IMR-90 (cell line): Measurements from ENCODE around the gene TRMT10B. TPM values are rescaled to one million over a fixed set of nuclear protein-coding genes. Genes with fewer than 3 reads are reported as not detected.

Experiments used
- ATAC-seq: fragments of 200-7000 bp; cut with Tn5 transposase; 2 replicates; pipeline ENCODE4 v1.9.1; 2020; ENCODE audit warnings: low read depth, mild to moderate bottlenecking, moderate library complexity
- BruUV-seq: library from RNA; stranded (reverse); fragments of 400-500 nt; replicated peaks from 2 replicates; lab custom pipeline; 2021; lab: Mats Ljungman, UMichigan
- CTCF ChIA-PET: fragments of 300-600 bp; formaldehyde crosslinking; extraction: SDS; loops from one replicate; lab custom pipeline; 2021; ENCODE audit warnings: antibody characterized with exemption; lab: Yijun Ruan, JAX
- POLR2A ChIA-PET: fragments of 300-600 bp; sonication (Branson Sonifier 250); formaldehyde crosslinking; loops from one replicate; lab custom pipeline; 2022; ENCODE audit warnings: antibody characterized with exemption; ENCODE audit not compliant: unreplicated experiment; lab: Charles Lee
- DNase-seq: peaks from one replicate; pipeline ENCODE4 v3.0.0; 2013
- H2AFZ ChIP-seq: replicated peaks from 2 replicates; pipeline ENCODE3; 2013; ENCODE audit warnings: low read length, mild to moderate bottlenecking; ENCODE audit not compliant: poor library complexity
- H2AK5ac ChIP-seq: 2 replicates; pipeline ENCODE4 v1.6.1; 2013; ENCODE audit warnings: low read depth, low read length, inconsistent platforms
- H2AK9ac ChIP-seq: replicated peaks from 2 replicates; pipeline ENCODE3; 2013; ENCODE audit warnings: mild to moderate bottlenecking, low read depth, low read length, moderate library complexity; ENCODE audit not compliant: poor library complexity
- H2BK120ac ChIP-seq: 2 replicates; pipeline ENCODE4 v1.6.1; 2013; ENCODE audit warnings: low read depth, low read length, inconsistent platforms
- H2BK15ac ChIP-seq: 3 replicates; pipeline ENCODE4 v1.6.1; 2013; ENCODE audit warnings: low read depth, low read length, inconsistent platforms
- H2BK20ac ChIP-seq: 2 replicates; pipeline ENCODE4 v1.6.1; 2013; ENCODE audit warnings: low read depth, mild to moderate bottlenecking, inconsistent platforms, low read length, moderate library complexity
- H2BK5ac ChIP-seq: 2 replicates; pipeline ENCODE4 v1.6.1; 2013; ENCODE audit warnings: mild to moderate bottlenecking, low read depth, low read length, inconsistent platforms; ENCODE audit not compliant: poor library complexity, severe bottlenecking
- H3K14ac ChIP-seq: replicated peaks from 2 replicates; pipeline ENCODE4 v1.6.1; 2013; ENCODE audit warnings: low read depth, low read length, inconsistent platforms
- H3K18ac ChIP-seq: 2 replicates; pipeline ENCODE4 v1.6.1; 2013; ENCODE audit warnings: low read depth, low read length, control low read depth
- H3K23ac ChIP-seq: 2 replicates; pipeline ENCODE4 v1.6.1; 2013; ENCODE audit warnings: low read depth, low read length, inconsistent platforms
- H3K27ac ChIP-seq: 2 replicates; pipeline ENCODE4 v1.5.1; 2013; ENCODE audit warnings: mild to moderate bottlenecking, control low read depth, low read length; ENCODE audit not compliant: insufficient read depth
- H3K27me3 ChIP-seq: 2 replicates; pipeline ENCODE4 v1.6.1; 2013; ENCODE audit warnings: low read length; ENCODE audit not compliant: control insufficient read depth, insufficient read depth
- H3K36me3 ChIP-seq: 2 replicates; pipeline ENCODE4 v1.6.1; 2013; ENCODE audit warnings: low read length, mixed read lengths; ENCODE audit not compliant: control insufficient read depth, insufficient read depth
- H3K4ac ChIP-seq: 2 replicates; pipeline ENCODE4 v1.6.1; 2013; ENCODE audit warnings: low read depth, low read length, inconsistent platforms
- H3K4me1 ChIP-seq: 2 replicates; pipeline ENCODE4 v1.6.1; 2013; ENCODE audit warnings: low read length, mixed read lengths; ENCODE audit not compliant: control insufficient read depth, insufficient read depth
- H3K4me2 ChIP-seq: 2 replicates; pipeline ENCODE4 v1.6.1; 2013; ENCODE audit warnings: low read depth, mild to moderate bottlenecking, control low read depth, low read length, moderate library complexity
- H3K4me3 ChIP-seq: 2 replicates; pipeline ENCODE4 v1.5.1; 2013; ENCODE audit warnings: low read depth, mild to moderate bottlenecking, control low read depth, low read length, moderate library complexity; ENCODE audit not compliant: insufficient read depth
- H3K56ac ChIP-seq: 2 replicates; pipeline ENCODE4 v1.6.1; 2013; ENCODE audit warnings: low read length, inconsistent platforms; ENCODE audit not compliant: insufficient read depth; ENCODE audit errors: extremely low read depth
- H3K79me1 ChIP-seq, 2 experiments: 2 replicates each; pipeline ENCODE4 v1.6.1; 2013; ENCODE audit warnings: low read length in 2 of 2, inconsistent platforms in 1 of 2, low read depth in 1 of 2
- H3K9ac ChIP-seq: 2 replicates; pipeline ENCODE4 v1.6.1; 2013; ENCODE audit warnings: low read depth, low read length, control low read depth
- H3K9me1 ChIP-seq: 2 replicates; pipeline ENCODE4 v1.6.1; 2013; ENCODE audit warnings: low read length, inconsistent platforms; ENCODE audit not compliant: insufficient read depth
- H3K9me3 ChIP-seq: 2 replicates; pipeline ENCODE4 v1.6.1; 2013; ENCODE audit warnings: low read length; ENCODE audit not compliant: control insufficient read depth, insufficient read depth
- H4K20me1 ChIP-seq: 2 replicates; pipeline ENCODE4 v1.6.1; 2013; ENCODE audit warnings: low read length, inconsistent platforms; ENCODE audit not compliant: insufficient read depth
- H4K5ac ChIP-seq: 2 replicates; pipeline ENCODE4 v1.6.1; 2013; ENCODE audit warnings: mild to moderate bottlenecking, low read depth, low read length, control low read depth
- H4K8ac ChIP-seq, 2 experiments: 2 replicates each; pipeline ENCODE4 v1.6.1; 2013; ENCODE audit warnings: low read depth in 2 of 2, low read length in 2 of 2, control low read depth in 1 of 2, inconsistent platforms in 1 of 2
- H4K91ac ChIP-seq: 2 replicates; pipeline ENCODE4 v1.6.1; 2013; ENCODE audit warnings: low read depth, low read length, inconsistent platforms; ENCODE audit not compliant: insufficient read depth
- BHLHE40 ChIP-seq: fragments of 150-350 bp; IDR thresholded peaks from 2 replicates; pipeline ENCODE4 v1.6.1; 2016; ENCODE audit warnings: mild to moderate bottlenecking, low read depth, low read length
- CEBPB ChIP-seq: IDR thresholded peaks from 2 replicates; pipeline ENCODE4 v1.6.1; 2012; ENCODE audit warnings: low read depth, low read length, improper control_type of control experiment
- CHD1 ChIP-seq: IDR thresholded peaks from 2 replicates; pipeline ENCODE4 v1.6.1; 2012; ENCODE audit warnings: low read depth, low read length, improper control_type of control experiment
- FOS ChIP-seq: fragments of 150-350 bp; IDR thresholded peaks from 2 replicates; pipeline ENCODE4 v1.6.1; 2016; ENCODE audit warnings: low read depth, low read length
- MAFK ChIP-seq: IDR thresholded peaks from 2 replicates; pipeline ENCODE4 v1.6.1; 2012; ENCODE audit warnings: low read depth, low read length, improper control_type of control experiment
- MAZ ChIP-seq: IDR thresholded peaks from 2 replicates; pipeline ENCODE4 v1.6.1; 2012; ENCODE audit warnings: low read depth, mild to moderate bottlenecking, low read length, improper control_type of control experiment, moderate library complexity, borderline replicate concordance
- MXI1 ChIP-seq: IDR thresholded peaks from 2 replicates; pipeline ENCODE4 v1.6.1; 2012; ENCODE audit warnings: low read depth, mild to moderate bottlenecking, low read length, moderate library complexity, borderline replicate concordance
- NFE2L2 ChIP-seq: fragments of 150-350 bp; IDR thresholded peaks from 2 replicates; pipeline ENCODE4 v1.6.1; 2016; ENCODE audit warnings: low read depth, mild to moderate bottlenecking, low read length
- POLR2A ChIP-seq: IDR thresholded peaks from 2 replicates; pipeline ENCODE4 v1.6.1; 2012; ENCODE audit warnings: mild to moderate bottlenecking, low read depth, low read length
- RAD21 ChIP-seq: IDR thresholded peaks from 2 replicates; pipeline ENCODE4 v1.6.1; 2012; ENCODE audit warnings: low read length, improper control_type of control experiment
- RCOR1 ChIP-seq: IDR thresholded peaks from 2 replicates; pipeline ENCODE4 v1.6.1; 2012; ENCODE audit warnings: mild to moderate bottlenecking, low read length, improper control_type of control experiment; ENCODE audit not compliant: insufficient replicate concordance
- RFX5 ChIP-seq: IDR thresholded peaks from 2 replicates; pipeline ENCODE4 v1.8.0; 2012; ENCODE audit warnings: low read depth, mild to moderate bottlenecking, low read length, moderate library complexity
- SMC3 ChIP-seq: fragments of 150-350 bp; IDR thresholded peaks from 2 replicates; pipeline ENCODE4 v1.6.1; 2016; ENCODE audit warnings: low read depth, mild to moderate bottlenecking, antibody characterized with exemption, low read length, moderate library complexity
- WGBS, 2 experiments: methylation state at CpG; one replicate each; pipeline versions ENCODE4 v1.1.5 to v1.1.7; 2013; ENCODE audit warnings: missing lambda C conversion rate in 2 of 2; ENCODE audit not compliant: insufficient read length in 1 of 2; ENCODE audit errors: extremely low coverage in 2 of 2; 5-methylcytosine and 5-hydroxymethylcytosine counted together
- dilution Hi-C: fragments of 300-500 bp; cut with HindIII; formaldehyde crosslinking; loops from one replicate; pipeline ENCODE4 v1.14.3; 2018; ENCODE audit warnings: low sequenced_read_pairs; ENCODE audit not compliant: unreplicated experiment
- in situ Hi-C: fragments of 300-500 bp; cut with MboI; formaldehyde crosslinking; loops from 3 replicates; pipeline ENCODE4 v1.14.3; 2019; ENCODE audit warnings: low sequenced_read_pairs, inconsistent platforms, mixed read lengths
- intact Hi-C: fragments of 100-400 bp; cut with micrococcal nuclease; formaldehyde crosslinking; loops from 2 replicates; pipeline ENCODE4 v1.10.0; 2022
- polyA plus RNA-seq, 3 experiments: library from polyadenylated mRNA; depleted of rRNA; stranded (reverse); fragments of >200 nt; gene quantifications; 2 replicates each; pipeline ENCODE4 v1.2.3, GENCODE V29; 2012; ENCODE audit warnings: low replicate concordance in 1 of 3
- total RNA-seq: library from RNA; depleted of rRNA; stranded (reverse); fragments of >200 nt; gene quantifications from 2 replicates; pipeline ENCODE4 v1.2.3, GENCODE V29; 2012
- TF ChIP-seq, protein P1 (sequence below): fragments of 150-350 bp; IDR thresholded peaks from 2 replicates; pipeline ENCODE4 v1.6.1; 2017; ENCODE audit warnings: mild to moderate bottlenecking, antibody characterized with exemption, low read length, low read depth
- TF ChIP-seq, protein P2 (sequence below): conservative IDR thresholded peaks from 2 replicates; pipeline ENCODE4 v1.5.1; 2012; ENCODE audit warnings: mild to moderate bottlenecking, low read depth, low read length, improper control_type of control experiment
- TF ChIP-seq, protein P3 (sequence below): fragments of 150-350 bp; IDR thresholded peaks from 2 replicates; pipeline ENCODE4 v1.6.1; 2016; ENCODE audit warnings: low read depth, mild to moderate bottlenecking, low read length, moderate library complexity, borderline replicate concordance

Gene TRMT10B
- total and polyA plus RNA-seq, 2 of the 4 experiments (the other 2 are of a cell fraction) = 2.3 to 4.5 TPM

DNA sequence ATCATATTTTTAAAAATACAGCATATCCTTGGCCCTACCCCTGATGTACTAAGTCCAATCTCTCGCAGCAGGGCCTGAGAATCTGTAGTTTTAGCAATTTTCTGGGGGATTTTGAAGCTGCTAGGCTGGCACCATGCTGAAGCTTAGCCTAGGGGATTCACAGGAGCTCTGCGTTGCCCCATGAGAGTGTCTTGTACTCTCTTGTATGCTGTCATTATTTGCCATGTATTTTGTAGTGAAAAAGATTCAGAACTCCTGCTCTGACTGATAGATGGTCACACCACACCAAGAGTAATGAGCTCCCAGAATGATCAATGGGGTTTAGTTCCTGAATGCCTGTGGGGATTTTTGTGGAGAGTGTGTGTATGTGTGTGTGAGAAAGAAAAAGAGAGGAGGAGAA, 20.7 kb upstream of the TRMT10B start:
- Histone ChIP-seq H2BK20ac (no peak overlapping the region), H2BK5ac (no peak overlapping the region), H4K8ac (no peak overlapping the region), H3K9me1 (peaks cover 2% of the 10 kb centered on the region; the same call in 1 of the 2 replicates), H2AFZ (no peak overlapping the region), H3K4me2 (no peak overlapping the region), H3K23ac (no peak overlapping the region), H3K9me3 (no peaks in the 10 kb centered on the region), H2AK5ac (no peak overlapping the region), H2BK15ac (no peak overlapping the region), H4K91ac (no peak overlapping the region), H3K4me1 (no peaks in the 10 kb centered on the region; the same call in 1 of the 2 replicates), H3K27ac (no peak overlapping the region), H4K20me1 (no peaks in the 10 kb centered on the region), H3K9ac (no peak overlapping the region), H2AK9ac (no peak overlapping the region), H3K4ac (no peak overlapping the region), H3K36me3 (no peaks in the 10 kb centered on the region), H2BK120ac (no peak overlapping the region), H3K79me1 (no peaks in the 10 kb centered on the region), H3K14ac (no peak overlapping the region), H3K56ac (no peak overlapping the region), H3K18ac (no peak overlapping the region), H3K4me3 (no peak overlapping the region), H4K5ac (no peak overlapping the region), H3K27me3 (peaks cover 51% of the 10 kb centered on the region)
- ChIA-PET POLR2A (no interaction called here), CTCF (interaction anchor here (0.5 kb wide), 1 partner anchor 806 kb away, joined by 3 read pairs; no protein-coding TSS in a partner anchor)
- no peak for ATAC-seq
- no peak for DNase-seq
- no peak for TF ChIP-seq MAFK
- TF ChIP-seq BHLHE40 = no peak
- no peak for TF ChIP-seq SMC3
- TF ChIP-seq, protein P1, sequence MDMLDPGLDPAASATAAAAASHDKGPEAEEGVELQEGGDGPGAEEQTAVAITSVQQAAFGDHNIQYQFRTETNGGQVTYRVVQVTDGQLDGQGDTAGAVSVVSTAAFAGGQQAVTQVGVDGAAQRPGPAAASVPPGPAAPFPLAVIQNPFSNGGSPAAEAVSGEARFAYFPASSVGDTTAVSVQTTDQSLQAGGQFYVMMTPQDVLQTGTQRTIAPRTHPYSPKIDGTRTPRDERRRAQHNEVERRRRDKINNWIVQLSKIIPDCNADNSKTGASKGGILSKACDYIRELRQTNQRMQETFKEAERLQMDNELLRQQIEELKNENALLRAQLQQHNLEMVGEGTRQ = no peak
- TF ChIP-seq, protein P2, sequence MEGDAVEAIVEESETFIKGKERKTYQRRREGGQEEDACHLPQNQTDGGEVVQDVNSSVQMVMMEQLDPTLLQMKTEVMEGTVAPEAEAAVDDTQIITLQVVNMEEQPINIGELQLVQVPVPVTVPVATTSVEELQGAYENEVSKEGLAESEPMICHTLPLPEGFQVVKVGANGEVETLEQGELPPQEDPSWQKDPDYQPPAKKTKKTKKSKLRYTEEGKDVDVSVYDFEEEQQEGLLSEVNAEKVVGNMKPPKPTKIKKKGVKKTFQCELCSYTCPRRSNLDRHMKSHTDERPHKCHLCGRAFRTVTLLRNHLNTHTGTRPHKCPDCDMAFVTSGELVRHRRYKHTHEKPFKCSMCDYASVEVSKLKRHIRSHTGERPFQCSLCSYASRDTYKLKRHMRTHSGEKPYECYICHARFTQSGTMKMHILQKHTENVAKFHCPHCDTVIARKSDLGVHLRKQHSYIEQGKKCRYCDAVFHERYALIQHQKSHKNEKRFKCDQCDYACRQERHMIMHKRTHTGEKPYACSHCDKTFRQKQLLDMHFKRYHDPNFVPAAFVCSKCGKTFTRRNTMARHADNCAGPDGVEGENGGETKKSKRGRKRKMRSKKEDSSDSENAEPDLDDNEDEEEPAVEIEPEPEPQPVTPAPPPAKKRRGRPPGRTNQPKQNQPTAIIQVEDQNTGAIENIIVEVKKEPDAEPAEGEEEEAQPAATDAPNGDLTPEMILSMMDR = no peak
- no peak for TF ChIP-seq MAZ
- TF ChIP-seq NFE2L2 = no peak
- no peak for TF ChIP-seq MXI1
- no peak for TF ChIP-seq FOS
- TF ChIP-seq, protein P3, sequence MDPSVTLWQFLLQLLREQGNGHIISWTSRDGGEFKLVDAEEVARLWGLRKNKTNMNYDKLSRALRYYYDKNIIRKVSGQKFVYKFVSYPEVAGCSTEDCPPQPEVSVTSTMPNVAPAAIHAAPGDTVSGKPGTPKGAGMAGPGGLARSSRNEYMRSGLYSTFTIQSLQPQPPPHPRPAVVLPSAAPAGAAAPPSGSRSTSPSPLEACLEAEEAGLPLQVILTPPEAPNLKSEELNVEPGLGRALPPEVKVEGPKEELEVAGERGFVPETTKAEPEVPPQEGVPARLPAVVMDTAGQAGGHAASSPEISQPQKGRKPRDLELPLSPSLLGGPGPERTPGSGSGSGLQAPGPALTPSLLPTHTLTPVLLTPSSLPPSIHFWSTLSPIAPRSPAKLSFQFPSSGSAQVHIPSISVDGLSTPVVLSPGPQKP = no peak
- TF ChIP-seq CEBPB = no peak
- no peak for TF ChIP-seq RCOR1
- no peak for TF ChIP-seq CHD1
- no peak for TF ChIP-seq RFX5
- no peak for TF ChIP-seq POLR2A
- no peak for TF ChIP-seq RAD21
- WGBS, 2 experiments = no CpG with 5 or more reads among the region's 2 CpGs
- dilution Hi-C loops (no loop called here), in situ Hi-C loops (no loop called here), intact Hi-C loops (no loop called here)
- no TSS peak for BruUV-seq
